ENCODE data around the gene BTBD2. TPM values are rescaled to one million over a fixed set of nuclear protein-coding genes. Genes with fewer than 3 reads are reported as not detected.
"Not testable (repeated sequence)": the region's sequence is repeated elsewhere in the genome, so short reads cannot be mapped to it uniquely, and the experiment has no call there.

BTBD2 gene
- total RNA-seq, 2 donors from 2014 or later: 54.8 to 55.9 TPM

DNA sequence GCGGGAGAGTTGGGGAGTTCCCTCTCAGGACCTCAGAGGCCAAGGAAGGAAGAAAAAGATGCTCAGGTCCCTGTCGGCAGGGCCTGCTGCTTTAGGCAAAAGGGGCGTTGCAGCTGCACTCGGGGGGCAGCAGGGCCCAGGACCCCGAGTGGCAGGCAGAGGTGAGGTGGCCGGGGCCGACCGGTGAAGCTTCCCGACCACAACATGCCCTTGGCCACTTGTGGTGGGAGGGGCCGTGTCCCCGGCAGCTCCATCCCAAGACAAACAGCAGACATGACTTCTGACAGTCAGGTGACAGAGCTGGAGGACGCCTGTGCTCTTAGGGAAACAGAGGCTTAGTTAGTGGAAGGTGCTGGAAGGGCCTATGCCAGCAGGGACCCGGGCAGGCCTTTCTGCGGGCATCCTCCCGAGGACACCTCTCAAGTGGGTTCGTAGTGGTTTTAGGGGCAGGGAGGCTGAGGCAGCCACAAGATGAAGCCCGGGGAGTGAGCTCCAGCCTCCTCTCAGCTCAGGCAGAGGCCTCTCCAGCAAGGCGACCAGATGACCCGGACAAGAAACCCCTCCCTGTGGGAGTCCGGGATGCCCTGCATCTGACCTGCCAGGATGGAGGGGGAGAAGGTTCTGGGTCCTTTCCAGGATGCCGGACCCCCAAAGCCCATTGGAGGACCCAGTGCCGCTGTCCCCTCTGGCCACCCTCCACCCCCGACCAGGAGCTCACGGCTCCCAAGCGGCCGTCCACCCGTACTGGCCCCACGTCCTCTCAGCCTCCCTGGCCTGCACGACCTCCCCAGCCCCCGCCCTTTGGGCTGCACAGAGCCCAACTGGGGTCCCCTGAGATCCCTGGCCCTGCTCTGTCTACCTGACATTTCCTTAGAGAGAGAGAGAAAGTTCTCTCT, 24.2 kb downstream of the BTBD2 start:
- no peak overlapping the region for H3K4me3 ChIP-seq
- H3K27me3 ChIP-seq: no peaks in the 10 kb centered on the region
- TF ChIP-seq, protein P1, sequence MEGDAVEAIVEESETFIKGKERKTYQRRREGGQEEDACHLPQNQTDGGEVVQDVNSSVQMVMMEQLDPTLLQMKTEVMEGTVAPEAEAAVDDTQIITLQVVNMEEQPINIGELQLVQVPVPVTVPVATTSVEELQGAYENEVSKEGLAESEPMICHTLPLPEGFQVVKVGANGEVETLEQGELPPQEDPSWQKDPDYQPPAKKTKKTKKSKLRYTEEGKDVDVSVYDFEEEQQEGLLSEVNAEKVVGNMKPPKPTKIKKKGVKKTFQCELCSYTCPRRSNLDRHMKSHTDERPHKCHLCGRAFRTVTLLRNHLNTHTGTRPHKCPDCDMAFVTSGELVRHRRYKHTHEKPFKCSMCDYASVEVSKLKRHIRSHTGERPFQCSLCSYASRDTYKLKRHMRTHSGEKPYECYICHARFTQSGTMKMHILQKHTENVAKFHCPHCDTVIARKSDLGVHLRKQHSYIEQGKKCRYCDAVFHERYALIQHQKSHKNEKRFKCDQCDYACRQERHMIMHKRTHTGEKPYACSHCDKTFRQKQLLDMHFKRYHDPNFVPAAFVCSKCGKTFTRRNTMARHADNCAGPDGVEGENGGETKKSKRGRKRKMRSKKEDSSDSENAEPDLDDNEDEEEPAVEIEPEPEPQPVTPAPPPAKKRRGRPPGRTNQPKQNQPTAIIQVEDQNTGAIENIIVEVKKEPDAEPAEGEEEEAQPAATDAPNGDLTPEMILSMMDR (IDR thresholded peaks at IDR 0.05): no peak
- no peaks in the 10 kb centered on the region for H3K9me3 ChIP-seq
- H3K36me3 ChIP-seq: peaks cover 56% of the 10 kb centered on the region
- H3K27ac ChIP-seq: no peak overlapping the region
- DNase-seq (ENCODE audit: low spot score): no peak
- no peaks in the 10 kb centered on the region for H3K4me1 ChIP-seq

DNA sequence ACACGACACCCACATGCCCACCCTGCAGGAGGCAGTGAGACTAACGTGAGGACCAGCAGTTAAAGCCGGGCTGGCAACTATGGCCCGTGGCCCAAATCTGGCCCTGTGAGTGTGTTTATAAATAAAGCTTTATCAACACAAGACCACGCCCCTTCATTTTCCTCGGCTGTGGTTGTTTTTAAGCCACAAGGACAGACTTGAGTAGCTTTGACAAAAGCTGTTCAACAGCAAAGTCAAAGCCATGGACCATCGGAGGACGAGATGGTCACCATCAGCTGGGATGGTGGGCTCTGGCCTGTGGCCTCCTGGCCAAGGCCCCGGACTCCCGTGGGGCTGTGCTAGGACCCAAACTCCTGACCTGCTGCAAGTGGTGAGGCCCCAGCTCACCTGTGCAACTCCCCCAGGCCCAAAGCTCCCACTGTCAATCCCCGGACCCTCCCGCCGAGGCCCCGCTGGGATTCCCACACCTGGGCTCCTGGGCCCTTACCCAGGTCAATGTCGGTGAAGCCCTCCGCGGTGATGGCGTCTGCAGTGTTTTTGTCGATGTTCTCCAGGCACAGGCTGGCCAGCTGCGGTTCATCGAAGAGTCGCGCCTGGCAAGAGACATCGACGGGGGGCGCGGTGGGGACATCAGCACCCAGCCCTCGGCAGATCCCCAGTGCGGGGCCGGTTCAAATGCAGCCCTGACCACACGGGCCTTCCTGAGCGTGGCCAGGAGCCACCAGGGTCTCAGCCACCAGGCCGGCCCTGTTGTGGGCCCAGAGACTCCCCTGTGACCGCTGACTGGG, 25.1 kb downstream of the BTBD2 start:
- peaks cover 58% of the 10 kb centered on the region for H3K36me3 ChIP-seq

DNA sequence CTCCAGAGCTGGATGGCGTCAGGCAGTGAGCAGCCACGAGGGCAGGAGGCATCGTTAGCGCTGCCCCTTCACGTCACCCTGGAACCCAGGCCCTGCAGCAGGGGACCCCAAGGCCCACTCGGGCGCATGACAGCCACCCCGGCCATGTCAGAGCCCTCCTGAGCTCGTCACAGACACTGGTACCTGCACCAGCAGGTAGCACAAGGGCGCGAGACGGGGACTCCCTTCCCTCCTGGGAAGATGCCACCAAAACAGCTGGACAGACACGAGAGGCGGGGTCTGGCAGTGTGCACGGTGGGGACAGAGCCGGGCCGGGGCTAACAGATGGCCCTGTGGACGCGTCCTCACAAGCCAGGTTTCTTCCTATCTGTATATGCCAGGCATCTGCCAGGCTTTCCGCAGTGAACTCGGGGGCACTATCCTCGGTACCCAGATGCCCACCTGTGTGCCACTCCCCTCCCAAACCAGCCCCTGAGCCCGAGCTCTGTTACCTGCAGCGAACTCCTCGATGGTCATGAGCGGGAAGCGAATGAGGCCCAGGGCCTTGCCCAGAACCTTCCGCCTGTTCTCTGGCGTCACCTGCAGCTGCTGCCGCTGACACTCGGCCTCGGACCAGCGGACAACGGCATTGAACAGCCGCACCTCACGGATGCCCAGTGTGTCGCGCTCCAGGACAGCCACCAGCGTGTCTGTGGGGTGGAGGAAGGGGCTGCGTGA, 25.8 kb downstream of the BTBD2 start:
- TF ChIP-seq, protein P1 (IDR thresholded peaks at IDR 0.05): no peak
- Histone ChIP-seq H3K4me1 (no peaks in the 10 kb centered on the region), H3K27ac (no peak overlapping the region), H3K27me3 (no peaks in the 10 kb centered on the region), H3K9me3 (no peaks in the 10 kb centered on the region), H3K4me3 (no peak overlapping the region), H3K36me3 (peaks cover 61% of the 10 kb centered on the region)
- no peak for DNase-seq (ENCODE audit: low spot score)

More for the DNA sequence above, 25.1 kb downstream of the BTBD2 start:
- TF ChIP-seq, protein P1 (IDR thresholded peaks at IDR 0.05): no peak
- no peaks in the 10 kb centered on the region for H3K27me3 ChIP-seq
- H3K9me3 ChIP-seq: no peaks in the 10 kb centered on the region
- H3K27ac ChIP-seq: no peak overlapping the region
- no peaks in the 10 kb centered on the region for H3K4me1 ChIP-seq
- DNase-seq (ENCODE audit: low spot score): no peak
- H3K4me3 ChIP-seq: no peak overlapping the region

DNA sequence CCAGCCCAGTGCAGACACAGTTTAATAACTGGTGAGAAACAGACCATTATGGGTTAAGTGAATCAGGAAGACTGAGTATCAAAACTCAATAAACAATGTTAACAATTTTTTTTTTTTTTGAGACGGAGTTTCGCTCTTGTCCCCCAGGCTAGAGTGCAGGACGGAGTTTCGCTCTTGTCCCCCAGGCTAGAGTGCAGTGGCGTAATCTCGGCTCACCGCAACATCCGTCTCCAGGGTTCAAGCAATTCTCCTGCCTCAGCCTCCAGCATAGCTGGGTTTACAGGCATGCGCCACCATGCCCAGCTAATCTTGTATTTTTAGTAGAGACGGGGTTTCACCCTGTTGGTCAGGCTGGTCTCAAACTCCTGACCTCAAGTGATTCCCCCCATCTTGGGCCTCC, 27.1 kb downstream of the BTBD2 start:
- H3K36me3 ChIP-seq: peaks cover 61% of the 10 kb centered on the region
- DNase-seq (ENCODE audit: low spot score); H3K4me1 ChIP-seq; H3K27me3 ChIP-seq; H3K4me3 ChIP-seq; H3K9me3 ChIP-seq; H3K27ac ChIP-seq: not testable (repeated sequence)

DNA sequence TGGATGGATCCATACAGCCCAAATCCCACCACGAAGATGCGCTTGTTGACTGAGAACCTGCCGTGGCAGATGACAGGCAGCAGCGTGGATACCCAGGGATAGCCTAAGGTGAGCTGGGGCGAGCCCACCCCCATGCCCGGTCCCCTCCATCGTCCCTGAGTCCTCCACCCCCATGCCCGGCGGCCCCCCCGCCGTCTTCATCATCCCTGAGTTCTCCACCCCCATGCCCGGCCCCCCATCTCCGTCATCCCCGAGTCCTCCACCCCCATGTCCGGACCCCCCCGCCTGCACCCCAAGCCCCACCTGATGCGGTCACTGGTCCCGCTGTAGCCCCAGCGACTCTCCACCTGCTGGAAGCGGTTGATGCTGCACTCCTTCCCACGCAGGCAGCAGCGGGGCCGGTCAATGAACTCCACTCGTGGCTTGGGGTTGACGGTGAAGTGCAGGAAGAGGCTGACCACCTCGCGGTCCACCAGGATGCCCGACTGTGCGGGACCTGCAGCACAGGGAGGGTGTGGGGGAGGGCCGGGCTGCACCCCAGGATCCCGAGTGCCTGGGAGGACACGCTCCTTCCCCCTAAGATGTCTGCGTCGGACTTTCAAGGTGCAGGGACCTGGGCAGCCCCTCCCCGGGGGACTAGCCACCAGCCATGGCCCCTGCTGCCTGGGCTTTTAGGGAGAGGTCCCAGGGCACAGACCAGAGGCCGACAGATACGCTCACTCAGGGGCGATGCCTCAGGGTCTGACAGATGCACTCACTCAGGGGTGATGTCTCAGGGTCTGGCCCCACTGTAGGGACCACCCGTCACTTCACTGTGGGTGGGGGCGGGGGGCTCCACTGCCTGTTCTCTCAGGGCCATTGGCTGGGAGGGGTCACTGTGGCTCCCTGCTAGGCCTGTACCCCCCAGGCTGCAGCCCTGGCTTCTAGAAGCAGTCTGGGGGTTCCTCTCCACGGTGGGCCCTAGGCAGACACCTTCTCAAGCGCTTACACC, 28.0 kb downstream of the BTBD2 start:
- Histone ChIP-seq H3K4me3 (no peak overlapping the region), H3K36me3 (peaks cover 67% of the 10 kb centered on the region), H3K4me1 (no peaks in the 10 kb centered on the region), H3K27me3 (no peaks in the 10 kb centered on the region), H3K9me3 (no peaks in the 10 kb centered on the region), H3K27ac (no peak overlapping the region)
- TF ChIP-seq, protein P1 (IDR thresholded peaks at IDR 0.05): no peak
- DNase-seq (ENCODE audit: low spot score): no peak

Measured in right atrium auricular region (tissue), 2 donors.